HEK293 (cell line): ENCODE data around the gene SYTL1.

ENCODE experiments used
- CTCF ChIA-PET: fragments of 350-600 bp; formaldehyde crosslinking; extraction: SDS; loops from one replicate; lab custom pipeline; 2021; ENCODE audit warnings: antibody characterized with exemption; lab: Yijun Ruan, JAX
- POLR2A ChIA-PET: fragments of 300-600 bp; formaldehyde crosslinking; extraction: SDS; loops from one replicate; lab custom pipeline; 2020; ENCODE audit warnings: antibody characterized with exemption, inconsistent platforms; lab: Yijun Ruan, JAX
- H3K27ac ChIP-seq: fragments of 200-500 bp; sonication (Bioruptor generic); 2 replicates; pipeline ENCODE4 v1.5.1; 2014; ENCODE audit warnings: low read depth, low read length, control low read depth, inconsistent platforms; ENCODE audit errors: extremely low read depth
- H3K36me3 ChIP-seq, 2 experiments: fragments of 200-500 bp in 1 of 2; sonication (Bioruptor generic) in 1 of 2; 1 replicate in 1 of 2; 2 replicates in 1 of 2; pipeline ENCODE4 v1.5.1; 2014 to 2017; ENCODE audit warnings: inconsistent platforms in 2 of 2, low read length in 2 of 2; ENCODE audit not compliant: control insufficient read depth in 2 of 2, insufficient read depth in 1 of 2
- H3K4me1 ChIP-seq: fragments of 200-500 bp; sonication (Bioruptor generic); 2 replicates; pipeline ENCODE4 v1.5.1; 2014; ENCODE audit warnings: mild to moderate bottlenecking, low read length, inconsistent platforms; ENCODE audit not compliant: control insufficient read depth, insufficient read depth
- H3K4me3 ChIP-seq: 2 replicates; pipeline ENCODE4 v1.5.1; 2011; ENCODE audit warnings: low read depth, mild to moderate bottlenecking, control low read depth, low read length, moderate library complexity
- H3K9me3 ChIP-seq: fragments of 200-500 bp; sonication (Bioruptor generic); 2 replicates; pipeline ENCODE4 v1.5.1; 2014; ENCODE audit warnings: low read depth, low read length, inconsistent platforms; ENCODE audit not compliant: control insufficient read depth, insufficient read depth
- GLIS1 ChIP-seq: fragments of 450-650 bp; formaldehyde crosslinking; IDR thresholded peaks from 2 replicates; pipeline ENCODE4 v1.5.1; 2016; ENCODE audit warnings: missing biosample characterization, missing genetic modification characterization
- KLF1 ChIP-seq: fragments of 450-650 bp; formaldehyde crosslinking; IDR thresholded peaks from 2 replicates; pipeline ENCODE4 v1.5.1; 2016; ENCODE audit warnings: missing biosample characterization, missing genetic modification characterization
- OVOL3 ChIP-seq: fragments of 450-650 bp; formaldehyde crosslinking; IDR thresholded peaks from 2 replicates; pipeline ENCODE4 v1.5.1; 2016; ENCODE audit warnings: missing biosample characterization, missing genetic modification characterization
- SP2 ChIP-seq: fragments of 450-650 bp; formaldehyde crosslinking; IDR thresholded peaks from 2 replicates; pipeline ENCODE4 v1.5.1; 2016; ENCODE audit warnings: missing biosample characterization, missing genetic modification characterization
- WT1 ChIP-seq: fragments of 450-650 bp; formaldehyde crosslinking; IDR thresholded peaks from 2 replicates; pipeline ENCODE4 v1.5.1; 2016; ENCODE audit warnings: missing biosample characterization, missing genetic modification characterization
- ZBTB1 ChIP-seq: fragments of 450-650 bp; formaldehyde crosslinking; IDR thresholded peaks from 2 replicates; pipeline ENCODE4 v1.5.1; 2016; ENCODE audit warnings: missing biosample characterization, missing genetic modification characterization
- ZNF18 ChIP-seq: fragments of 450-650 bp; formaldehyde crosslinking; IDR thresholded peaks from 2 replicates; pipeline ENCODE4 v1.5.1; 2016; ENCODE audit warnings: missing biosample characterization, missing genetic modification characterization
- ZNF248 ChIP-seq: fragments of 450-650 bp; formaldehyde crosslinking; IDR thresholded peaks from 2 replicates; pipeline ENCODE4 v1.5.1; 2017; ENCODE audit warnings: missing biosample characterization, missing genetic modification characterization
- ZNF266 ChIP-seq: fragments of 450-650 bp; formaldehyde crosslinking; IDR thresholded peaks from 2 replicates; pipeline ENCODE4 v1.5.1; 2016; ENCODE audit warnings: missing biosample characterization, missing genetic modification characterization, low read depth
- ZNF311 ChIP-seq: fragments of 450-650 bp; formaldehyde crosslinking; IDR thresholded peaks from 2 replicates; pipeline ENCODE4 v1.5.1; 2017; ENCODE audit warnings: missing biosample characterization, missing genetic modification characterization, borderline replicate concordance
- ZNF341 ChIP-seq: fragments of 450-650 bp; formaldehyde crosslinking; IDR thresholded peaks from 2 replicates; pipeline ENCODE4; 2016; ENCODE audit warnings: low read depth, missing biosample characterization, missing genetic modification characterization
- ZNF398 ChIP-seq: fragments of 450-650 bp; formaldehyde crosslinking; IDR thresholded peaks from 2 replicates; pipeline ENCODE4 v1.5.1; 2017; ENCODE audit warnings: missing biosample characterization, missing genetic modification characterization
- ZNF747 ChIP-seq: fragments of 450-650 bp; formaldehyde crosslinking; IDR thresholded peaks from 2 replicates; pipeline ENCODE4 v1.5.1; 2016; ENCODE audit warnings: missing biosample characterization, missing genetic modification characterization
- TF ChIP-seq, protein P1 (sequence below): fragments of 450-650 bp; formaldehyde crosslinking; IDR thresholded peaks from 2 replicates; pipeline ENCODE4; 2016; ENCODE audit warnings: missing biosample characterization, missing genetic modification characterization
- TF ChIP-seq, protein P2 (sequence below): fragments of 450-650 bp; formaldehyde crosslinking; IDR thresholded peaks from 2 replicates; pipeline ENCODE4 v1.5.1; 2016; ENCODE audit warnings: missing biosample characterization, missing genetic modification characterization
- TF ChIP-seq, protein P3 (sequence below): fragments of 450-650 bp; formaldehyde crosslinking; conservative IDR thresholded peaks from 2 replicates; pipeline ENCODE4 v1.5.1; 2016; ENCODE audit warnings: low read depth, missing biosample characterization, missing genetic modification characterization

SYTL1 gene

GRCh38 chr1:27303509-27303908 is 38.3 kb upstream of the SYTL1 start:
- CTCF ChIA-PET = interaction anchor here (0.7 to 8.9 kb wide), 3 partner anchors 9 to 307 kb away, joined by 4 to 129 read pairs (median 6); partner anchors contain the start of gene CD164L2
- no peaks in the 10 kb centered on the region for H3K4me1 ChIP-seq
- H3K4me3 ChIP-seq = no peak overlapping the region
- H3K9me3 ChIP-seq = no peaks in the 10 kb centered on the region
- TF ChIP-seq ZNF747 (no peak), ZNF266 (tag by site-specific recombination) (no peak), ZBTB1 (tag by site-specific recombination) (no peak), SP2 (tag by site-specific recombination) (no peak)
- TF ChIP-seq, all 188 proteins: peak for 0
- POLR2A ChIA-PET = no interaction called here
- Histone ChIP-seq H3K27ac (no peak overlapping the region), H3K36me3 (peaks cover 9 to 79% of the 10 kb centered on the region in 2 experiments; a peak in 2 of 3 replicates)

DNA sequence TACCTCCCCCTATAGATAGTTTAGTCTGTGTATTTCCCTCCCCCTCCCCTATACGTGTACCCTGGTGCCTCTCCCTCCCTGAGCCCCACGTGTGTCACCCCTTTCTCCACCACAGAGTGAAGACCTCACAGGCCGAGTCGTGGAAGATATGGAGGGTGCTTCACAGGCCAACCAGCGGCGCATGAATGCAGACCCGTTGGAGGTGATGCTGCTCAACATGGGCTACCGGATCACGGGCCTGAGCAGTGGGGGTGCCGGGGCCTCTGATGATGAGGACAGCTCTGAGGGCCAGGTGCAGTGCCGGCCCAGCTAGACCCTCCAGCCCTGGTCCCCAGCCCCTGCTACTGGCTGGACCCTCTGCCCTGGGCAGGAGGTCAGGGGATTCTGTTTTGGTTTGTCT is 35.8 kb upstream of the SYTL1 start:
- POLR2A ChIA-PET = no interaction called here
- no peak overlapping the region for H3K27ac ChIP-seq
- no peaks in the 10 kb centered on the region for H3K9me3 ChIP-seq
- peaks cover 9 to 55% of the 10 kb centered on the region in 2 experiments; a peak in 2 of 3 replicates for H3K36me3 ChIP-seq
- TF ChIP-seq, protein P1, sequence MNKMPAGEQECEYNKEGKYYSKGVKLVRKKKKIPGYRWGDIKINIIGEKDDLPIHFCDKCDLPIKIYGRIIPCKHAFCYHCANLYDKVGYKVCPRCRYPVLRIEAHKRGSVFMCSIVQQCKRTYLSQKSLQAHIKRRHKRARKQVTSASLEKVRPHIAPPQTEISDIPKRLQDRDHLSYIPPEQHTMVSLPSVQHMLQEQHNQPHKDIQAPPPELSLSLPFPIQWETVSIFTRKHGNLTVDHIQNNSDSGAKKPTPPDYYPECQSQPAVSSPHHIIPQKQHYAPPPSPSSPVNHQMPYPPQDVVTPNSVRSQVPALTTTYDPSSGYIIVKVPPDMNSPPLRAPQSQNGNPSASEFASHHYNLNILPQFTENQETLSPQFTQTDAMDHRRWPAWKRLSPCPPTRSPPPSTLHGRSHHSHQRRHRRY (tag by site-specific recombination) = no peak
- no peak for TF ChIP-seq ZNF248 (tag by site-specific recombination)
- TF ChIP-seq ZNF18 (tag by site-specific recombination) = no peak
- TF ChIP-seq ZNF311 (tag by site-specific recombination) = no peak
- CTCF ChIA-PET = interaction anchor here (0.6 to 9.9 kb wide), 8 partner anchors 7 to 300 kb away, joined by 3 to 118 read pairs (median 4); no protein-coding TSS in a partner anchor
- no peaks in the 10 kb centered on the region for H3K4me1 ChIP-seq
- H3K4me3 ChIP-seq = no peak overlapping the region

DNA sequence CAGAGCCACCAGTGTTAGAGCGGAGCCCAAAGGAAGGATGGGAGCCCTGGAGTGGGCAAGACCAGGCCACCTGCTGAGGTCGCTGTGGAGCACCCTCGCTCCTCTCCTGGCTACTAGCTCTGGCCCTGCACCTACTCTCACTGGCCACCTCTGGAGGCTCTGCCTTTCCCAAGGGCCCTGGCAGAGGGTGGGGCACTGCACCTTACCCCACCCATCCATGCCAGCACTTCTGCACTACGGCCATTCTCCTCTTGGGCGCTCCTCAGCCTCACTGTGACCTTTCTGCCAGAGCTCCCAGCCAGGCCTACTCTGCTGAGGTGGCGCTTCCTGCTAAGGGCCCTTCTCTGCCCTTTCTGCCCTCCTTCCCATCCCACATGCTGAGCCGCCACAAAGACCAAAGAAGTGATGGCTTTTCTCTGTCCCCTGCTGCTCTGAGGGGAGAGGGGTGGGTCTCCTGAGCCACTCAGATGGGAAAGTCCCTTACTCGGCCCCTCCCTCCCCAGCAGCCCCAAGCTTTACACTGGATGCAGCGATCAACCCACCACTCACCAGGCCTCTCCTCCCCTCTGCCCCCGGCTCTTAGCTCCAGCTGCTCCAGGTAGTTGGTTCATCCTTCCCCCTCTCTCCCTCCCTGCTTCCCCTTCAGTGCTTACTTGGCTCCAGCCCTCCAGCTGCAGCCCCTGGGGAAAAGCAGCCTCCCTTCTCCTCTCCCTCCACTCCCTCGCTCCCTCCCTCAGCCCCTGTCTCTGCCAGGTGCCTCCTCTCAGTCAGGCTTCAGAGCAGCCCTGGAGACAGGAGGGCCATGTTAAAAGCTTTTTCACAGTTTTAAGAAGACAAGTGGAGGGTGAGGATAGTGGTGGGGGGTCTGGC is 34.7 kb upstream of the SYTL1 start:
- Histone ChIP-seq H3K4me3 (no peak overlapping the region), H3K9me3 (no peaks in the 10 kb centered on the region), H3K4me1 (no peaks in the 10 kb centered on the region), H3K27ac (no peak overlapping the region), H3K36me3 (peaks cover 8 to 44% of the 10 kb centered on the region in 2 experiments; a peak in 2 of 3 replicates)
- ChIA-PET CTCF (interaction anchor here (0.5 to 9.9 kb wide), 8 partner anchors 8 to 261 kb away, joined by 3 to 118 read pairs (median 4); no protein-coding TSS in a partner anchor), POLR2A (interaction anchor here (0.6 kb wide), 1 partner anchor 59 kb away, joined by 3 read pairs; no protein-coding TSS in a partner anchor)
- TF ChIP-seq ZNF398 (tag by site-specific recombination) = peak; percentile 95
- TF ChIP-seq KLF1 = peak; percentile 21; the same call in 1 of the 2 replicates
- no peak for TF ChIP-seq OVOL3 (tag by site-specific recombination)
- peak; percentile 76 for TF ChIP-seq WT1
- TF ChIP-seq, protein P2, sequence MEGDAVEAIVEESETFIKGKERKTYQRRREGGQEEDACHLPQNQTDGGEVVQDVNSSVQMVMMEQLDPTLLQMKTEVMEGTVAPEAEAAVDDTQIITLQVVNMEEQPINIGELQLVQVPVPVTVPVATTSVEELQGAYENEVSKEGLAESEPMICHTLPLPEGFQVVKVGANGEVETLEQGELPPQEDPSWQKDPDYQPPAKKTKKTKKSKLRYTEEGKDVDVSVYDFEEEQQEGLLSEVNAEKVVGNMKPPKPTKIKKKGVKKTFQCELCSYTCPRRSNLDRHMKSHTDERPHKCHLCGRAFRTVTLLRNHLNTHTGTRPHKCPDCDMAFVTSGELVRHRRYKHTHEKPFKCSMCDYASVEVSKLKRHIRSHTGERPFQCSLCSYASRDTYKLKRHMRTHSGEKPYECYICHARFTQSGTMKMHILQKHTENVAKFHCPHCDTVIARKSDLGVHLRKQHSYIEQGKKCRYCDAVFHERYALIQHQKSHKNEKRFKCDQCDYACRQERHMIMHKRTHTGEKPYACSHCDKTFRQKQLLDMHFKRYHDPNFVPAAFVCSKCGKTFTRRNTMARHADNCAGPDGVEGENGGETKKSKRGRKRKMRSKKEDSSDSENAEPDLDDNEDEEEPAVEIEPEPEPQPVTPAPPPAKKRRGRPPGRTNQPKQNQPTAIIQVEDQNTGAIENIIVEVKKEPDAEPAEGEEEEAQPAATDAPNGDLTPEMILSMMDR (tag by site-specific recombination) = peak; percentile 31; the same call in 1 of the 2 replicates
- peak; percentile 27; the same call in 1 of the 2 replicates for TF ChIP-seq GLIS1 (tag by site-specific recombination)
- peak; percentile 16; the same call in 1 of the 2 replicates for TF ChIP-seq ZNF341 (tag by site-specific recombination)
- TF ChIP-seq, protein P3, sequence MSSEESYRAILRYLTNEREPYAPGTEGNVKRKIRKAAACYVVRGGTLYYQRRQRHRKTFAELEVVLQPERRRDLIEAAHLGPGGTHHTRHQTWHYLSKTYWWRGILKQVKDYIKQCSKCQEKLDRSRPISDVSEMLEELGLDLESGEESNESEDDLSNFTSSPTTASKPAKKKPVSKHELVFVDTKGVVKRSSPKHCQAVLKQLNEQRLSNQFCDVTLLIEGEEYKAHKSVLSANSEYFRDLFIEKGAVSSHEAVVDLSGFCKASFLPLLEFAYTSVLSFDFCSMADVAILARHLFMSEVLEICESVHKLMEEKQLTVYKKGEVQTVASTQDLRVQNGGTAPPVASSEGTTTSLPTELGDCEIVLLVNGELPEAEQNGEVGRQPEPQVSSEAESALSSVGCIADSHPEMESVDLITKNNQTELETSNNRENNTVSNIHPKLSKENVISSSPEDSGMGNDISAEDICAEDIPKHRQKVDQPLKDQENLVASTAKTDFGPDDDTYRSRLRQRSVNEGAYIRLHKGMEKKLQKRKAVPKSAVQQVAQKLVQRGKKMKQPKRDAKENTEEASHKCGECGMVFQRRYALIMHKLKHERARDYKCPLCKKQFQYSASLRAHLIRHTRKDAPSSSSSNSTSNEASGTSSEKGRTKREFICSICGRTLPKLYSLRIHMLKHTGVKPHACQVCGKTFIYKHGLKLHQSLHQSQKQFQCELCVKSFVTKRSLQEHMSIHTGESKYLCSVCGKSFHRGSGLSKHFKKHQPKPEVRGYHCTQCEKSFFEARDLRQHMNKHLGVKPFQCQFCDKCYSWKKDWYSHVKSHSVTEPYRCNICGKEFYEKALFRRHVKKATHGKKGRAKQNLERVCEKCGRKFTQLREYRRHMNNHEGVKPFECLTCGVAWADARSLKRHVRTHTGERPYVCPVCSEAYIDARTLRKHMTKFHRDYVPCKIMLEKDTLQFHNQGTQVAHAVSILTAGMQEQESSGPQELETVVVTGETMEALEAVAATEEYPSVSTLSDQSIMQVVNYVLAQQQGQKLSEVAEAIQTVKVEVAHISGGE = no peak
